Vagina (tissue), 2 donors: ENCODE data around the gene STAT4. TPM values are rescaled to one million over a fixed set of nuclear protein-coding genes. Genes with fewer than 3 reads are reported as not detected.

Experiments used
- DNase-seq, 2 donors: peaks; one replicate each; pipeline ENCODE4 v3.0.0-alpha.2; 2017; ENCODE audit errors: extremely low spot score in 2 of 2
- H3K27ac ChIP-seq: fragments of 200-600 bp; sonication (generic); one replicate; pipeline ENCODE4 v1.5.1; 2019
- H3K27me3 ChIP-seq: fragments of 200-600 bp; sonication (generic); one replicate; pipeline ENCODE4 v1.5.1; 2019
- H3K36me3 ChIP-seq, 2 donors: fragments of 200-600 bp; sonication (generic); one replicate each; pipeline ENCODE4 v1.5.1; 2017 to 2019
- H3K4me1 ChIP-seq: fragments of 200-600 bp; sonication (generic); one replicate; pipeline ENCODE4 v1.5.1; 2019
- H3K4me3 ChIP-seq, 2 donors: fragments of 200-600 bp; sonication (generic); 1 replicate in 1 of 2; 2 replicates in 1 of 2; pipeline ENCODE4 v1.5.1; 2016 to 2019
- H3K9me3 ChIP-seq: fragments of 200-600 bp; sonication (generic); one replicate; pipeline ENCODE4 v1.5.1; 2019
- POLR2A ChIP-seq, 2 donors: fragments of 450-650 bp; IDR thresholded peaks; one replicate each; pipeline ENCODE4 v1.6.1; 2017; ENCODE audit warnings: antibody characterized with exemption in 2 of 2, mild to moderate bottlenecking in 2 of 2, moderate library complexity in 2 of 2
- POLR2AphosphoS5 ChIP-seq, 2 donors: sonication (generic); formaldehyde crosslinking; IDR thresholded peaks; one replicate each; pipeline ENCODE4 v1.9.0; 2017; ENCODE audit warnings: antibody characterized with exemption in 2 of 2, mild to moderate bottlenecking in 2 of 2, low read depth in 1 of 2; ENCODE audit not compliant: insufficient read depth in 1 of 2
- intact Hi-C: fragments of 100-400 bp; cut with DNase I; formaldehyde crosslinking; loops from one replicate; pipeline ENCODE4 v1.15.1; 2023
- total RNA-seq: library from RNA; depleted of rRNA; stranded (reverse); fragments of >200 nt; gene quantifications from one replicate; pipeline ENCODE4 v1.2.3, GENCODE V29; 2016
- TF ChIP-seq, protein P1 (sequence below), 3 experiments: fragments of 450-650 bp in 2 of 3; fragments of 200-600 bp in 1 of 3; sonication (generic) in 1 of 3; IDR thresholded peaks; one replicate each; pipeline ENCODE4 v1.5.1; 2017 to 2019; ENCODE audit warnings: antibody characterized with exemption in 3 of 3, mild to moderate bottlenecking in 2 of 3, moderate library complexity in 2 of 3

Gene STAT4
- total RNA-seq, 1 donor from 2014 or later = 9.1 TPM

DNA sequence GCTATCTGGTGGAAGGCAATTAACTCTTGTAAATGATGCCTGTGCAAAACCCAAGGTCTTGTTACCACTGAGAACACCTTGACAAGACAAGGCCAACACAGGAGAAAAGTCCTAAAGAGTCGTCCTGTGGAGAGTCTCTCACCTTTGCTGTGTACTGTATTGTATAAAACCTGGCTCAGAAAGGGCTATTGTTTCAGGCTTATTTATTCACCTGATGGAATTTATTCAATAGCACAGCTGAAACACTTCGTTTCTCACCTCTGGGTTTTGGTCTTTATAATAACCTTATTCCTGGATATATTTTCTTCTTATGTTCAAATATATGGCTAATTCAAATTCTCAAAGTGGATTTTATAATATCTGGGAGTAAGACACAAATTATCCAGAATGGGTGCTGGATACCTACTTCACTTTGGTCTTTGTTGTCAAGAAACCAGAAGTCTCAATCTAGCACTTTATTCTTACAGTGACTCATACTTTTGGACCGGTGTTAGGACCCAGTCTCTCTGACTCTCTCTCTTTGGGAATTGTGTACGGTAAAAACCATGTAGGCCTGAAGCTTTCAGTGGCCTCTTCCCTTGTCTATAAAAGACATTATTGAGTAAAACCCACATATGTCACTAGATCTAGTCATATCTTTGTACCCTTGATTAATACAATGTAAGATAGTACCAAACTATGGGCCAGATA, 16.1 kb upstream of the STAT4 start:
- peaks cover 30% of the 10 kb centered on the region for H3K4me1 ChIP-seq
- no peaks in the 10 kb centered on the region for H3K27me3 ChIP-seq
- H3K9me3 ChIP-seq = no peaks in the 10 kb centered on the region
- no peak overlapping the region for H3K4me3 ChIP-seq
- DNase-seq = no peak
- intact Hi-C loops = loop anchor here (5.0 to 10.0 kb wide), 3 partner anchors 70 to 998 kb away; no protein-coding TSS in a partner anchor
- H3K27ac ChIP-seq = no peak overlapping the region
- TF ChIP-seq, protein P1, sequence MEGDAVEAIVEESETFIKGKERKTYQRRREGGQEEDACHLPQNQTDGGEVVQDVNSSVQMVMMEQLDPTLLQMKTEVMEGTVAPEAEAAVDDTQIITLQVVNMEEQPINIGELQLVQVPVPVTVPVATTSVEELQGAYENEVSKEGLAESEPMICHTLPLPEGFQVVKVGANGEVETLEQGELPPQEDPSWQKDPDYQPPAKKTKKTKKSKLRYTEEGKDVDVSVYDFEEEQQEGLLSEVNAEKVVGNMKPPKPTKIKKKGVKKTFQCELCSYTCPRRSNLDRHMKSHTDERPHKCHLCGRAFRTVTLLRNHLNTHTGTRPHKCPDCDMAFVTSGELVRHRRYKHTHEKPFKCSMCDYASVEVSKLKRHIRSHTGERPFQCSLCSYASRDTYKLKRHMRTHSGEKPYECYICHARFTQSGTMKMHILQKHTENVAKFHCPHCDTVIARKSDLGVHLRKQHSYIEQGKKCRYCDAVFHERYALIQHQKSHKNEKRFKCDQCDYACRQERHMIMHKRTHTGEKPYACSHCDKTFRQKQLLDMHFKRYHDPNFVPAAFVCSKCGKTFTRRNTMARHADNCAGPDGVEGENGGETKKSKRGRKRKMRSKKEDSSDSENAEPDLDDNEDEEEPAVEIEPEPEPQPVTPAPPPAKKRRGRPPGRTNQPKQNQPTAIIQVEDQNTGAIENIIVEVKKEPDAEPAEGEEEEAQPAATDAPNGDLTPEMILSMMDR (IDR thresholded peaks at IDR 0.05) = no peak
- TF ChIP-seq POLR2A (IDR thresholded peaks at IDR 0.05) (no peak), POLR2AphosphoS5 (IDR thresholded peaks at IDR 0.05; ENCODE audit: insufficient read depth in 1 of 2, low read depth in 1 of 2) (no peak)
- H3K36me3 ChIP-seq = no peaks in the 10 kb centered on the region

DNA sequence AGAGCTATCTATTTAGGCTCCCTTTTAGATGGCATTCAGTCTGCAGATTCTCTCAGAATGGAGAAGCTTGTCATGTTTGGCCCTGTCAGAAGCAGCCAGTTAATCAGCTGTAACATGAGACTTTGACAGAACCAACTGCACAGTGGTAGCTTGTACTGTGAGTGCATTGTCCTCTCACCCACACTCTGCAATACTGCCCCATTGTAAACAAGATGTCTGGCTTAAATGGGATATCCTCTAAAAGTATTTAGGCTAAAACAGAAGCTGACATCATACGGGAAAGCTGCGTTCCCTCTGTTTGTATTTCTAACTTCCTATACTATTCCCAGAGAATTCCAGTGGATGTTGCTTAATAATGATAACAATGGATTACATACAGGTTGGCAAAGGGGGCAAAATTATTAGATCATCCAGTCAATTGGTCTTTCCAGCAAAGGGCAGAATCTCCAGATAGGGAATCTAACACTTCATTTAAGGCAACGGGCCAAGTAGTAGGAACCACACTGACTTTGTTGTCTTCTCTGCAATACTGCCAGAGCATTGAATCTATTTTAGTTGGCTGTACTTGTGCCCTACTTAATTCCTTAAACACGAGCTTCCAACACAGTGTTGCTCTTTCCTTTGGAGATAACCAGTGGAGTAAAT, 15.4 kb upstream of the STAT4 start:
- no peak overlapping the region for H3K27ac ChIP-seq
- DNase-seq = no peak
- H3K4me1 ChIP-seq = peaks cover 24% of the 10 kb centered on the region
- TF ChIP-seq POLR2A (IDR thresholded peaks at IDR 0.05) (no peak), POLR2AphosphoS5 (IDR thresholded peaks at IDR 0.05; ENCODE audit: insufficient read depth in 1 of 2, low read depth in 1 of 2) (no peak)
- TF ChIP-seq, protein P1 (IDR thresholded peaks at IDR 0.05) = no peak
- H3K27me3 ChIP-seq = no peaks in the 10 kb centered on the region
- no peaks in the 10 kb centered on the region for H3K36me3 ChIP-seq
- H3K4me3 ChIP-seq = no peak overlapping the region
- no peaks in the 10 kb centered on the region for H3K9me3 ChIP-seq
- intact Hi-C loops = loop anchor here (5.0 to 10.0 kb wide), 3 partner anchors 71 to 999 kb away; no protein-coding TSS in a partner anchor

DNA sequence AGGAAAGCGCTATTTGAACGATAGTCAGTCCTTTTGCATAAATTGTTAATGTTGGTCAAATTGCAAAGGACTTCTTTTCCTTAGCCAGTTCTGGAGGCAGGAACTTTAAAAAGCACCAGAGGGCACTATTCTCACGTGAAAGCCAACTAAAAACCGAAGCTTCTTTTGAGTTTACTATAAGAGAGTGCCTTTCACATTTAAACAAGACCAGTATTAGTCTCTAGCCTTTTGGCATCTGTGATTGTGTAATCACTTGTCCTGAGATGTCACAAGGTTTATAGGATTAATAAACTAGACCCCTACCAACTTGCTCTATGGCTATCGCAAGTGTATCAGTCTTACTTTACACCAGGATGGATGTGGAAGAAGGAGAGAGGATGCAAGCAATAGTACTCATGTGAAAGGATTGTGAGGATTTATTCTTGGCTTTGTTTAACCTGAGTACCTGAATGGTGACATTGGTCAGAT, 14.4 kb upstream of the STAT4 start:
- no peak overlapping the region for H3K27ac ChIP-seq
- intact Hi-C loops = loop anchor here (5.0 to 10.0 kb wide), 3 partner anchors 72 to 1000 kb away; no protein-coding TSS in a partner anchor
- no peaks in the 10 kb centered on the region for H3K9me3 ChIP-seq
- no peaks in the 10 kb centered on the region for H3K27me3 ChIP-seq
- no peak for DNase-seq
- TF ChIP-seq POLR2AphosphoS5 (IDR thresholded peaks at IDR 0.05; ENCODE audit: insufficient read depth in 1 of 2, low read depth in 1 of 2) = no peak
- no peak for TF ChIP-seq POLR2A (IDR thresholded peaks at IDR 0.05)
- TF ChIP-seq, protein P1 (IDR thresholded peaks at IDR 0.05) = peak; percentile 28 to 73 (median 60)
- H3K36me3 ChIP-seq = no peaks in the 10 kb centered on the region
- no peak overlapping the region for H3K4me3 ChIP-seq
- H3K4me1 ChIP-seq = peaks cover 20% of the 10 kb centered on the region

DNA sequence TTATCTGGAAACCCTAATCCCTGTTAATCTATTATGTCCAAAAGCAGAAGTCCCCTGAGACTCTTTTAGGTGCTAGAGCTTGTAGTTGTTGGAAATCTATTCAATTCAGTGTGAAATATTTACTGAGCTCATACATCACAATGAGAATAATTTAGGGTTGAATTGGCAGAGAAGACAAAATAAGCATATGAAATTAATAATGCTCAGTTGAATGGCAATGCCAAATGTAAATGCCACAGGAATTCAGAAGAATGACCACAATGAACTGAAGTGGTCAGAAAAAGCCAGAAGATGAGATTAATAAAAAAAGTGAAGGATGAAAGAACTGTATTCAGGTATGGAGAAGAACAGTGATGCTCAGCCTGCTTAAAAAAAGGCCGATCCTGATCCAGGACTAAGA, 8.0 kb upstream of the STAT4 start:
- H3K36me3 ChIP-seq = no peaks in the 10 kb centered on the region
- no peak for DNase-seq
- no peaks in the 10 kb centered on the region for H3K9me3 ChIP-seq
- H3K27me3 ChIP-seq = no peaks in the 10 kb centered on the region
- TF ChIP-seq POLR2AphosphoS5 (IDR thresholded peaks at IDR 0.05; ENCODE audit: insufficient read depth in 1 of 2, low read depth in 1 of 2) (no peak), POLR2A (IDR thresholded peaks at IDR 0.05) (no peak)
- TF ChIP-seq, protein P1 (IDR thresholded peaks at IDR 0.05) = no peak
- H3K4me1 ChIP-seq = no peaks in the 10 kb centered on the region
- intact Hi-C loops = no loop called here
- no peak overlapping the region for H3K4me3 ChIP-seq
- no peak overlapping the region for H3K27ac ChIP-seq

DNA sequence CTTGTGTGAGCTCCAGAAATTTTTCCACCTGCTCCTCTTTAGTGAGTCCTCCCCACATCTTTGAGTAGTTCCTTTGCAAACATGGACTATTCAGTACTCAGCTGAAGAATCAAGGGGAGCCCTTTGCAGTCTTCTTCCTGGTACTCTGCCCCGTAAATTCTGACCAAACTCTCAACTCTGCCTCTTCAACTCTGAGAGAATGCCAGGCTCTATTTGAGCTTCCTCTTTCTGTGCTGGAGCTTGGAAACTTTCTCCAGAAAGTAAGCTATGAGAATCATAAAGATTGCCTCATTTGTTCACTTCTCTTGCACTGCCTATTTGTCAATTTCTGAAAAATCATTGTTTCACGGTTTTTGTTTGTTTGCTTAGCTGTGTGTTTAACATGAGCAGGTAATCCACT, 7.4 kb upstream of the STAT4 start:
- intact Hi-C loops = no loop called here
- Histone ChIP-seq H3K4me3 (no peak overlapping the region), H3K27ac (no peak overlapping the region), H3K4me1 (no peaks in the 10 kb centered on the region), H3K9me3 (no peaks in the 10 kb centered on the region), H3K27me3 (no peaks in the 10 kb centered on the region), H3K36me3 (no peaks in the 10 kb centered on the region)
- TF ChIP-seq POLR2AphosphoS5 (IDR thresholded peaks at IDR 0.05; ENCODE audit: insufficient read depth in 1 of 2, low read depth in 1 of 2) (no peak), POLR2A (IDR thresholded peaks at IDR 0.05) (no peak)
- TF ChIP-seq, protein P1 (IDR thresholded peaks at IDR 0.05) = no peak
- no peak for DNase-seq
